ENCODE data around the gene CIT.

CIT gene

GRCh38 chr12:119751961-119752360 lies 125.2 kb downstream of the CIT start:
- no peaks in the 10 kb centered on the region for H3K9me3 ChIP-seq (ENCODE audit: control insufficient read depth, low read length)
- no peak overlapping the region for H3K27ac ChIP-seq (ENCODE audit: insufficient read depth, low read length, poor library complexity, severe bottlenecking)
- DNase-seq: no peak
- H3K4me1 ChIP-seq (ENCODE audit: control insufficient read depth, insufficient read depth, low read length, poor library complexity, severe bottlenecking): no peaks in the 10 kb centered on the region
- H3K27me3 ChIP-seq (replicated peaks; ENCODE audit: control insufficient read depth, insufficient read depth, low read length, poor library complexity, severe bottlenecking): no peaks in the 10 kb centered on the region
- no peak overlapping the region for H3K4me3 ChIP-seq (ENCODE audit: insufficient read depth, low read depth, low read length, poor library complexity, severe bottlenecking)
- no peaks in the 10 kb centered on the region for H3K36me3 ChIP-seq (ENCODE audit: control insufficient read depth, insufficient read depth, low read length)

- Histone ChIP-seq H3K27me3 (replicated peaks; ENCODE audit: control insufficient read depth, insufficient read depth, low read length, poor library complexity, severe bottlenecking) (no peaks in the 10 kb centered on the region), H3K4me3 (ENCODE audit: insufficient read depth, low read depth, low read length, poor library complexity, severe bottlenecking) (no peak overlapping the region), H3K4me1 (ENCODE audit: control insufficient read depth, insufficient read depth, low read length, poor library complexity, severe bottlenecking) (no peaks in the 10 kb centered on the region), H3K27ac (ENCODE audit: insufficient read depth, low read length, poor library complexity, severe bottlenecking) (no peak overlapping the region), H3K36me3 (ENCODE audit: control insufficient read depth, insufficient read depth, low read length) (no peaks in the 10 kb centered on the region), H3K9me3 (ENCODE audit: control insufficient read depth, low read length) (no peaks in the 10 kb centered on the region)
- no peak for DNase-seq
Observed at GRCh38 chr12:119749666-119750065, 127.5 kb downstream of the CIT start.

- Histone ChIP-seq H3K27me3 (replicated peaks; ENCODE audit: control insufficient read depth, insufficient read depth, low read length, poor library complexity, severe bottlenecking) (no peaks in the 10 kb centered on the region), H3K4me1 (ENCODE audit: control insufficient read depth, insufficient read depth, low read length, poor library complexity, severe bottlenecking) (no peaks in the 10 kb centered on the region), H3K36me3 (ENCODE audit: control insufficient read depth, insufficient read depth, low read length) (no peaks in the 10 kb centered on the region), H3K4me3 (ENCODE audit: insufficient read depth, low read depth, low read length, poor library complexity, severe bottlenecking) (no peak overlapping the region), H3K27ac (ENCODE audit: insufficient read depth, low read length, poor library complexity, severe bottlenecking) (no peak overlapping the region), H3K9me3 (ENCODE audit: control insufficient read depth, low read length) (no peaks in the 10 kb centered on the region)
- DNase-seq: no peak
Observed at GRCh38 chr12:119748497-119748896, 128.6 kb downstream of the CIT start.

- Histone ChIP-seq H3K27ac (ENCODE audit: insufficient read depth, low read length, poor library complexity, severe bottlenecking) (no peak overlapping the region), H3K9me3 (ENCODE audit: control insufficient read depth, low read length) (no peaks in the 10 kb centered on the region), H3K4me3 (ENCODE audit: insufficient read depth, low read depth, low read length, poor library complexity, severe bottlenecking) (no peak overlapping the region), H3K36me3 (ENCODE audit: control insufficient read depth, insufficient read depth, low read length) (no peaks in the 10 kb centered on the region), H3K27me3 (replicated peaks; ENCODE audit: control insufficient read depth, insufficient read depth, low read length, poor library complexity, severe bottlenecking) (no peaks in the 10 kb centered on the region), H3K4me1 (ENCODE audit: control insufficient read depth, insufficient read depth, low read length, poor library complexity, severe bottlenecking) (no peaks in the 10 kb centered on the region)
- no peak for DNase-seq
Observed at GRCh38 chr12:119746169-119746568, 131.0 kb downstream of the CIT start.

GRCh38 chr12:119744900-119745606 lies 132.1 kb downstream of the CIT start:
- Histone ChIP-seq H3K4me1 (ENCODE audit: control insufficient read depth, insufficient read depth, low read length, poor library complexity, severe bottlenecking) (no peaks in the 10 kb centered on the region), H3K9me3 (ENCODE audit: control insufficient read depth, low read length) (no peaks in the 10 kb centered on the region), H3K36me3 (ENCODE audit: control insufficient read depth, insufficient read depth, low read length) (no peaks in the 10 kb centered on the region), H3K4me3 (ENCODE audit: insufficient read depth, low read depth, low read length, poor library complexity, severe bottlenecking) (no peak overlapping the region), H3K27ac (ENCODE audit: insufficient read depth, low read length, poor library complexity, severe bottlenecking) (no peak overlapping the region), H3K27me3 (replicated peaks; ENCODE audit: control insufficient read depth, insufficient read depth, low read length, poor library complexity, severe bottlenecking) (no peaks in the 10 kb centered on the region)
- DNase-seq: no peak

- no peak overlapping the region for H3K27ac ChIP-seq (ENCODE audit: insufficient read depth, low read length, poor library complexity, severe bottlenecking)
- no peaks in the 10 kb centered on the region for H3K36me3 ChIP-seq (ENCODE audit: control insufficient read depth, insufficient read depth, low read length)
- H3K27me3 ChIP-seq (replicated peaks; ENCODE audit: control insufficient read depth, insufficient read depth, low read length, poor library complexity, severe bottlenecking): no peaks in the 10 kb centered on the region
- H3K4me1 ChIP-seq (ENCODE audit: control insufficient read depth, insufficient read depth, low read length, poor library complexity, severe bottlenecking): no peaks in the 10 kb centered on the region
- H3K4me3 ChIP-seq (ENCODE audit: insufficient read depth, low read depth, low read length, poor library complexity, severe bottlenecking): no peak overlapping the region
- no peaks in the 10 kb centered on the region for H3K9me3 ChIP-seq (ENCODE audit: control insufficient read depth, low read length)
- DNase-seq: no peak
Observed at GRCh38 chr12:119742700-119743099, 134.4 kb downstream of the CIT start.

DNA sequence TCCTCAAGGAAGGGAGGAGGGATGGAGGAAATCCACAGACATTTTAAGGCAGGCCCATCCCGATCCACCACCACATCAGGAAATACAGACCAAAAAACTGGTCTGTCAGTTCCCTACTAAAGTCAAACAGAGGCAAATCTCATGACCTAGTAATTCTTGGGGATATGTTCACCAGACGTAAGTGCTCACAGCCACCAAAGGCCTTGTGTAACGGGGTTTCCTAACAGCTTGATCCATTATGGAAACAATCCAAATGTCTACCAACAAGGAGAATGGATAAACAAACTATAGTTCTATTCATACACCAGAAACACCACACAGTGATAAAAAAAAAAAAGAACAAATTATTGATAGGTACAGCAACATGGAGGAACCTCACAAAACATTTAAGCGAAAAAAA lies 136.3 kb downstream of the CIT start:
- H3K4me1 ChIP-seq (ENCODE audit: control insufficient read depth, insufficient read depth, low read length, poor library complexity, severe bottlenecking): no peaks in the 10 kb centered on the region
- H3K27me3 ChIP-seq (replicated peaks; ENCODE audit: control insufficient read depth, insufficient read depth, low read length, poor library complexity, severe bottlenecking): no peaks in the 10 kb centered on the region
- H3K9me3 ChIP-seq (ENCODE audit: control insufficient read depth, low read length): no peaks in the 10 kb centered on the region
- no peak overlapping the region for H3K4me3 ChIP-seq (ENCODE audit: insufficient read depth, low read depth, low read length, poor library complexity, severe bottlenecking)
- no peaks in the 10 kb centered on the region for H3K36me3 ChIP-seq (ENCODE audit: control insufficient read depth, insufficient read depth, low read length)
- no peak for DNase-seq
- no peak overlapping the region for H3K27ac ChIP-seq (ENCODE audit: insufficient read depth, low read length, poor library complexity, severe bottlenecking)

GRCh38 chr12:119735079-119735478 lies 142.0 kb downstream of the CIT start:
- H3K27me3 ChIP-seq (replicated peaks; ENCODE audit: control insufficient read depth, insufficient read depth, low read length, poor library complexity, severe bottlenecking): no peaks in the 10 kb centered on the region
- H3K4me3 ChIP-seq (ENCODE audit: insufficient read depth, low read depth, low read length, poor library complexity, severe bottlenecking): no peak overlapping the region

DNA sequence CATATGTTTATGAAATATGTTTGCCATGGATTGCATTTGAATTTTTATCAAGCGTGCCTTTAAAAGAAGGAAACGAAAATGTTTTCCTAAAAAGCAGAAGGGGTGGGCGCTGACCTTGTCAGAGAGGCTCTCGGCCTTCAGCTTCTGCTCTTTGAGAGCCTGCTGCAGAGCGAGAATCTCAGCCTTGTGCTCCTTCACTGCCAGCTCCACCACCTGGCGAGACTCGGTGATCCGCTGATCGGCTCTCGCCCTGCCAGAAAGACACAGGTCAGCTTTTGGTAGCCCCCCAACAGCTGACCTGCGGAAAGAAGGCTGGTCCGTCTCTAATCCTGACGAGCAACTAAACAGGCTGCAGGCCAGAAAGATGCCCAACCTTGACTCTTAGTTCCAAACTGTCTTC lies 146.7 kb downstream of the CIT start:
- DNase-seq: no peak
- H3K27me3 ChIP-seq (replicated peaks; ENCODE audit: control insufficient read depth, insufficient read depth, low read length, poor library complexity, severe bottlenecking): no peaks in the 10 kb centered on the region
- no peak overlapping the region for H3K27ac ChIP-seq (ENCODE audit: insufficient read depth, low read length, poor library complexity, severe bottlenecking)
- no peaks in the 10 kb centered on the region for H3K9me3 ChIP-seq (ENCODE audit: control insufficient read depth, low read length)
- no peaks in the 10 kb centered on the region for H3K36me3 ChIP-seq (ENCODE audit: control insufficient read depth, insufficient read depth, low read length)
- H3K4me1 ChIP-seq (ENCODE audit: control insufficient read depth, insufficient read depth, low read length, poor library complexity, severe bottlenecking): no peaks in the 10 kb centered on the region
- H3K4me3 ChIP-seq (ENCODE audit: insufficient read depth, low read depth, low read length, poor library complexity, severe bottlenecking): no peak overlapping the region

More at GRCh38 chr12:119735079-119735478, 142.0 kb downstream of the CIT start:
- Histone ChIP-seq H3K9me3 (ENCODE audit: control insufficient read depth, low read length) (no peaks in the 10 kb centered on the region), H3K27ac (ENCODE audit: insufficient read depth, low read length, poor library complexity, severe bottlenecking) (no peak overlapping the region), H3K4me1 (ENCODE audit: control insufficient read depth, insufficient read depth, low read length, poor library complexity, severe bottlenecking) (no peaks in the 10 kb centered on the region), H3K36me3 (ENCODE audit: control insufficient read depth, insufficient read depth, low read length) (no peaks in the 10 kb centered on the region)
- no peak for DNase-seq

DNA sequence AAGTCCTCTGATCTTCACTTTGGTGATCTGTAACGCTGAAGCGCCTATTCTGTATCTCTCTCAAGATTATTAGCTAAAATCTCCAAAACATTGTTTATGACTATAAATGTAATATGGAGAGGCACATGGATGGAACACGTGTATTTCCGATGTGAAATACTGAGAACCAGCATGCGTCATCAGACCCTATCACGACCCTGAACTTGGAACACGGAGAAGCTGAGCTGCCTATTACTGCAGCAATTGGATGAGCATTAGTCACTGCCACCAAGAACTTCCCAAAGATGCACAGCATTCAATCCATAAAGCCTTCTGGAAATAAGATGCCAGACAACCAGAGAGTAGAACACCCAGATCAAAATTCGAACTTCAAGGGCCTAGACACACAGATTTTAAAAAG lies 147.2 kb downstream of the CIT start:
- no peak overlapping the region for H3K4me3 ChIP-seq (ENCODE audit: insufficient read depth, low read depth, low read length, poor library complexity, severe bottlenecking)
- H3K27me3 ChIP-seq (replicated peaks; ENCODE audit: control insufficient read depth, insufficient read depth, low read length, poor library complexity, severe bottlenecking): no peaks in the 10 kb centered on the region
- no peaks in the 10 kb centered on the region for H3K4me1 ChIP-seq (ENCODE audit: control insufficient read depth, insufficient read depth, low read length, poor library complexity, severe bottlenecking)
- H3K9me3 ChIP-seq (ENCODE audit: control insufficient read depth, low read length): no peaks in the 10 kb centered on the region
- H3K36me3 ChIP-seq (ENCODE audit: control insufficient read depth, insufficient read depth, low read length): no peaks in the 10 kb centered on the region
- no peak overlapping the region for H3K27ac ChIP-seq (ENCODE audit: insufficient read depth, low read length, poor library complexity, severe bottlenecking)
- no peak for DNase-seq
